Osteocyte (in vitro differentiated cells): ENCODE data around the gene ZC3H10. TPM values are rescaled to one million over a fixed set of nuclear protein-coding genes. Genes with fewer than 3 reads are reported as not detected.

Experiments used
- DNase-seq: peaks from one replicate; pipeline ENCODE4 v3.0.0; 2021; ENCODE audit warnings: mixed read lengths; ENCODE audit not compliant: unreplicated experiment; ENCODE audit errors: extremely low spot score
- H3K27ac Mint-ChIP-seq: one replicate; pipeline ENCODE4 v1.8.0; 2021; ENCODE audit warnings: mild to moderate bottlenecking, mixed read lengths; ENCODE audit not compliant: unreplicated experiment
- H3K27me3 Mint-ChIP-seq: one replicate; pipeline ENCODE4 v1.8.0; 2021; ENCODE audit warnings: mixed read lengths; ENCODE audit not compliant: unreplicated experiment
- H3K36me3 Mint-ChIP-seq: one replicate; pipeline ENCODE4 v1.8.0; 2021; ENCODE audit warnings: mixed read lengths; ENCODE audit not compliant: unreplicated experiment
- H3K4me1 Mint-ChIP-seq: one replicate; pipeline ENCODE4 v1.8.0; 2021; ENCODE audit warnings: mixed read lengths; ENCODE audit not compliant: unreplicated experiment
- H3K4me3 Mint-ChIP-seq: one replicate; pipeline ENCODE4 v1.8.0; 2021; ENCODE audit warnings: mild to moderate bottlenecking, moderate library complexity, mixed read lengths; ENCODE audit not compliant: unreplicated experiment
- H3K9me3 Mint-ChIP-seq: one replicate; pipeline ENCODE4 v1.8.0; 2021; ENCODE audit warnings: mixed read lengths; ENCODE audit not compliant: unreplicated experiment
- total RNA-seq: library from RNA; stranded (reverse); gene quantifications from 2 replicates; pipeline ENCODE4 v1.2.1, GENCODE V29; 2021
- TF ChIP-seq, protein P1 (sequence below): fragments of 200-600 bp; sonication (generic); IDR thresholded peaks from 2 replicates; pipeline ENCODE4 v1.5.0; 2021; ENCODE audit warnings: antibody characterized with exemption, mild to moderate bottlenecking, moderate library complexity

ZC3H10 gene
- total RNA-seq, 1 donor from 2014 or later = 11.8 TPM

DNA sequence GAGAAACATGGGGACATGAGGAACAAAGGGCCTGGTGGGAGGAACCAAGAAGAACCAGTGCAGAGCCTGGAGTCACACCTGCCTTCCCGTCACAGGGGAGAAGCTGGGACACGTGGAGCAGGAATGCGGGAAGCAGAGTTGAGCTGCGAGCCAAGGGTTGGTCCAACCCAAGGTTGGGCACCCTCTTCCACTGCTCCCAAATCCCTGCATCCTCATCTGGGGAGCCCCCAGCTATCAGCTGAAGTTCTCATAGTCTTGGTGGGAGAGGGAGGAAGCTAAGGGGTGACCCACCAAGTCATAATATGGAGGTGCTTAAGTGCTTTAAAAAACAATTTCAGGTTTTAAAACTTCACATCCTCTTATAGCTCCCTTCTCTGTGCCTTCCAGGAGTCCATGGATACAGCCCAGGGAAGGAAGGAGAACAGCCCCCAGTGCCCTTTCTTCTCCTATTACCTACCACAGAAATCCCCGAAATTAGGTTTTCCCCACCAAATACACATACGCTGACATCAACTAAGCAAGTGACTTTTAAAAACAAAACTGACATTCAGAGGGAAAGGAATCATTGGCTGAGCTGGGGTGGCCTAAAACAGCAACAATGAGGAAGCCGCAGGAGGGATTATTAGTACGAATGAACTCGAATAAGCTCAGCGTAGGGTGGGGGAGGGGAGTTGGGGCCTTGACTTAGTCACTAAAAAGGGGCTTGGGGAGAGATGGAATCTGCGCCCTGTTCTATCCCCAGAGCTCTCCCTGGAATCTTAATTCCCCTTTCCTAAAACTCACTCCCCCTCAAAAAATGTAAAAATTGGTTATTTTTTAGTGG, 44.6 kb downstream of the ZC3H10 start:
- Mint-ChIP-seq H3K27me3 (no peaks in the 10 kb centered on the region), H3K9me3 (no peaks in the 10 kb centered on the region), H3K4me1 (peaks cover 39% of the 10 kb centered on the region), H3K27ac (peak overlapping the region; percentile 23), H3K4me3 (no peak overlapping the region), H3K36me3 (peaks cover 50% of the 10 kb centered on the region)
- DNase-seq = no peak
- TF ChIP-seq, protein P1, sequence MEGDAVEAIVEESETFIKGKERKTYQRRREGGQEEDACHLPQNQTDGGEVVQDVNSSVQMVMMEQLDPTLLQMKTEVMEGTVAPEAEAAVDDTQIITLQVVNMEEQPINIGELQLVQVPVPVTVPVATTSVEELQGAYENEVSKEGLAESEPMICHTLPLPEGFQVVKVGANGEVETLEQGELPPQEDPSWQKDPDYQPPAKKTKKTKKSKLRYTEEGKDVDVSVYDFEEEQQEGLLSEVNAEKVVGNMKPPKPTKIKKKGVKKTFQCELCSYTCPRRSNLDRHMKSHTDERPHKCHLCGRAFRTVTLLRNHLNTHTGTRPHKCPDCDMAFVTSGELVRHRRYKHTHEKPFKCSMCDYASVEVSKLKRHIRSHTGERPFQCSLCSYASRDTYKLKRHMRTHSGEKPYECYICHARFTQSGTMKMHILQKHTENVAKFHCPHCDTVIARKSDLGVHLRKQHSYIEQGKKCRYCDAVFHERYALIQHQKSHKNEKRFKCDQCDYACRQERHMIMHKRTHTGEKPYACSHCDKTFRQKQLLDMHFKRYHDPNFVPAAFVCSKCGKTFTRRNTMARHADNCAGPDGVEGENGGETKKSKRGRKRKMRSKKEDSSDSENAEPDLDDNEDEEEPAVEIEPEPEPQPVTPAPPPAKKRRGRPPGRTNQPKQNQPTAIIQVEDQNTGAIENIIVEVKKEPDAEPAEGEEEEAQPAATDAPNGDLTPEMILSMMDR = no peak

DNA sequence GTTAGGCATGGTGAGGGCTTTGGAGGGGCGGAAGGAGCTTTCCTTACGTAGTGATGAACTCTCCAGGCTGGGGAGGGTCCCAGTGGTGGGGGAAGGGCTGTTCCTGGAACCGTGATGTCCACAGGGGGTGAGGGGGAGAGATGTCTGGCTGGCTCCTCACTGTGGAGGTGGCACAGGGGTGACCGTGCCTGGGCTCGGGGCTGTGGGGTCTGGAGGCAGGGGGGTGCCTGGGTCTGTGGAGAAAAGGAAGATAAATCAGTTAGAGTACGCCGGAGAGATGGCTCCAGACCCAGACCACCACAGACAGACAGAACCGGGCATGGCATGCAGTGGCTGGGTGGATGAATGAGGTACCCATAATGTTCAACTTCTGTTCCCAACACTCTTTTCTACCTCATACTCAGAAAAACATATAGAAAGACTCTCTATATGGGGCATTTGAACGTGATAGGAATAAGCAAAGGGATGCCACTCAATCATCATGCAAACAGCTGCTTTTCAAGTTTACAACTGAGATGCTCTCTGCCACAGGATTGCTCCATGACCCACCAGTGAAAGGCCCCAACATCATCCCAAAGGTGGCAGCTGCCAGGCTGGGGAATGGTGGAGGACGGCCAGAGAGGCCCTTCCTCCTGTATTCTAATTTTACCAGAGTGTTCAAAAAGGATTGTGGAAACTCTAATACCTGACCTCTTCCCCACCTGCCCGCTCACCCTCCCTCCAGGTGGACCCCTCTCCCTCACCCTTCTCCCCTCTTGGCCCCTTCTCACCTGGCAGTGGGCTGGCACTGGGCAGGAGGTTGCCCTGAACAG, 45.7 kb downstream of the ZC3H10 start:
- DNase-seq = no peak
- Mint-ChIP-seq H3K27ac (peak overlapping the region; percentile 45), H3K27me3 (no peaks in the 10 kb centered on the region), H3K4me3 (no peak overlapping the region), H3K9me3 (no peaks in the 10 kb centered on the region), H3K4me1 (peaks cover 38% of the 10 kb centered on the region), H3K36me3 (peaks cover 48% of the 10 kb centered on the region)
- TF ChIP-seq, protein P1 = no peak

DNA sequence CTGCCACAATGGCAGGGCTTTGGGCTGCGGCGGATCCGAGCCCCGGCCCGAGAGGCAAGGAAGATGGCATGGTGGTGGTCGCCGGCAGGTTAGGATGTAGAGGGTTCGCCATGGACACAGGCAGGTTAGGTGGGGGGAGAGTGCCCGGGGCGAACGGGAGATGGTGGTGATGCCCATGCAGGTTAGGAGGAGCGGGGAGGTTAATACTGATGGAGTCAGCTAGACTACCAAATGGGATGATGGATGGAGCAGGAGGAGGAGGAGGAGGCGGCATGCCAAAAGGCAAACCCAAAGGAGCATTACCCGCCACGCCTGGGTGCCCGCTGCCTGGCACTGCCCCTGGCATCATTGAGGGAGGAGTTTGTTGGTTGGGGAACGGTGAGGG, 46.3 kb downstream of the ZC3H10 start:
- peak overlapping the region; percentile 54 for H3K27ac Mint-ChIP-seq
- peaks cover 42% of the 10 kb centered on the region for H3K36me3 Mint-ChIP-seq
- H3K4me1 Mint-ChIP-seq = peaks cover 34% of the 10 kb centered on the region
- H3K4me3 Mint-ChIP-seq = no peak overlapping the region
- TF ChIP-seq, protein P1 = no peak
- no peak for DNase-seq
- no peaks in the 10 kb centered on the region for H3K27me3 Mint-ChIP-seq
- no peaks in the 10 kb centered on the region for H3K9me3 Mint-ChIP-seq

DNA sequence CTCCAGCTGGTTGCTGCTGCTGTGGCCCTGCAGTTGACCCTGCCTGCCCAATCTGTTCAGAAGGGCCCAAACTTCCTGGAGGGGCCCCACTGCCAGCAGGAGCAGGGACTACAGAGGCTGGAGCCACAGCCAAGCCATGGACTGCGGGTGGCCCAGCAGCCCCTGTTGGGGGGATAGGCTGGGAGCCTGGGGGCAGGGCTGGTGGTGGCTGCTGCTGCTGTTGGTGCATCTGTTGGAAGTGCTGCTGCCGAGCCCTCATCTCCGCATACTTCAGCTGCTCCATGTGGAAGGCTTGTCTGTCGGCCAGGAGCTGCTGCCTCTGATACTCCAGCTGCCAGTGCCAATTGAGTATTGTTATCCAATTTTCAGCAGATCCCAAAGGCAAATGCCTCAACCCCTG, 47.3 kb downstream of the ZC3H10 start:
- Mint-ChIP-seq H3K36me3 (peaks cover 44% of the 10 kb centered on the region), H3K4me3 (no peak overlapping the region), H3K27ac (peak overlapping the region; percentile 14), H3K27me3 (no peaks in the 10 kb centered on the region), H3K9me3 (no peaks in the 10 kb centered on the region), H3K4me1 (peaks cover 24% of the 10 kb centered on the region)
- DNase-seq = no peak
- TF ChIP-seq, protein P1 = no peak

DNA sequence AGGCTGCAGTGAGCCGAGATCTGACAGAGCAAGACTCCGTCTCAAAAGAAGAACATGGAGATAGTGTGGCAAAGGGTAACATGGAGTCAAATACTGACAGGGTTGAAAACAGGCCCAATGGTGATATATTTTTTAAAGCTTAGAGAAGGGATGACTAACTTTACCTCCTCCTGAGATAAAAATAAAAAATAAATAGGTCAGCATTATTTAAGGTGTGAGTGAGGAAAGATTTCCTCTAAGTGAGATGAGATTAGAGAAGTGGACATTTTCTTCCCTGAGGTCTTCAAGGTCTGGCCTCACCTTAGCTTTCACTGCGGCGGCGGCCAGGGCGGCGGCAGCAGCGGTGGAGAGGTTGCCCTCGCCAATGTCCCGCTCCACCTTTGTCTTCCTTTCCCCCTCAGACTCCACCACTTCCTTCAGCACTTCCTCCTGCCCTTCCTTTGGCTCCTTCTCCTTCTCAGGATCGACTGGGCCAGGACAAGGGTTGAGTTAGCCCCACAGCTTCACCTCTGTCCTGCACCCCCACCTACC, 51.2 kb downstream of the ZC3H10 start:
- Mint-ChIP-seq H3K27ac (no peak overlapping the region), H3K4me1 (peaks cover 2% of the 10 kb centered on the region), H3K4me3 (no peak overlapping the region), H3K36me3 (peaks cover 43% of the 10 kb centered on the region), H3K27me3 (no peaks in the 10 kb centered on the region), H3K9me3 (no peaks in the 10 kb centered on the region)
- TF ChIP-seq, protein P1 = no peak
- DNase-seq = no peak
